ENCODE data around the gene APEH. TPM values are rescaled to one million over a fixed set of nuclear protein-coding genes. Genes with fewer than 3 reads are reported as not detected.
A peak's percentile ranks its signal among the peaks of the same experiment; 100 is the strongest.

APEH gene
- 167 and 504 TPM in 2 replicates for total RNA-seq (2011; cell fraction: chromatin; rRNA removed; ENCODE audit: low replicate concordance)
- total RNA-seq (2011; cell fraction: nucleolus; rRNA removed): 286 and 325 TPM in 2 replicates
- 167 and 176 TPM in 2 replicates for total RNA-seq (2011; cell fraction: nucleoplasm; rRNA removed)
- total RNA-seq (2014; rRNA removed) (142 and 162 TPM in 2 replicates), total RNA-seq (2014; rRNA removed; fragmentation: Illumina TruSeq; extraction: Trizol) (74.1 and 104 TPM in 2 replicates), total RNA-seq (2015; rRNA removed; fragmentation: Illumina TruSeq; extraction: Trizol) (126 and 127 TPM in 2 replicates), total RNA-seq (2021) (174 and 177 TPM in 2 replicates), polyA plus RNA-seq (2011; rRNA removed) (116 and 117 TPM in 2 replicates), polyA plus RNA-seq (2014; fragmentation: Illumina TruSeq; extraction: Trizol) (120 and 130 TPM in 2 replicates), polyA plus RNA-seq (2014; fragmentation: Nextera tagmentation; extraction: Ambion mirVana) (10 to 100 TPM; 70.9 to 72.6 TPM), polyA plus RNA-seq (2014; rRNA removed) (111 and 122 TPM in 2 replicates), polyA minus RNA-seq (2011; rRNA and poly(A)+ RNA removed) (104 and 133 TPM in 2 replicates), Bru-seq, nascent RNA (percentile 76 among the genes with signal in this experiment), BruChase-seq, experiment 1, labeled RNA remaining after a 2-hour chase (percentile 66 among the genes with signal in this experiment), BruChase-seq, experiment 2, labeled RNA remaining after a 6-hour chase (percentile 63 among the genes with signal in this experiment)
- 143 and 217 TPM in 2 replicates for polyA plus RNA-seq (2011; cell fraction: cytosol; rRNA removed)
- polyA plus RNA-seq (2011; cell fraction: nucleus; rRNA removed): 281 and 331 TPM in 2 replicates
- 148 and 159 TPM in 2 replicates for polyA plus RNA-seq (2012)
- 123 and 130 TPM in 2 replicates for polyA minus RNA-seq (2011; cell fraction: cytosol; rRNA and poly(A)+ RNA removed)
- 142 and 151 TPM in 2 replicates for polyA minus RNA-seq (2011; cell fraction: nucleus; rRNA and poly(A)+ RNA removed)
- long read RNA-seq, experiment 1, transcript APEH-201 (22 exons, 3,220 nt): major isoform, 176 of 393 reads
- long read RNA-seq, experiment 1, partial matches to known transcripts: 140 of 393 reads
- long read RNA-seq, experiment 1, other reads (novel, unspliced or antisense): 77 of 393 reads
- long read RNA-seq, experiment 2, transcript APEH-201 (22 exons, 3,220 nt): major isoform, 54 of 144 reads
- long read RNA-seq, experiment 2, partial matches to known transcripts: 51 of 144 reads
- long read RNA-seq, experiment 2, other reads (novel, unspliced or antisense): 39 of 144 reads
- long read RNA-seq, experiment 3, transcript APEH-201 (22 exons, 3,220 nt): major isoform, 42 of 84 reads
- long read RNA-seq, experiment 3, partial matches to known transcripts: 25 of 84 reads
- long read RNA-seq, experiment 3, other reads (novel, unspliced or antisense): 17 of 84 reads

- peak within 1 kb of the TSS; percentile 81 for H3K4me3 ChIP-seq
- ATAC-seq: peak; percentile 90
- intact Hi-C loops (cut with micrococcal nuclease) (loop anchor here (5.0 kb wide), 1 partner anchor 107 kb away; no protein-coding TSS in a partner anchor), in situ Hi-C loops (cut with MboI) (loop anchor here (5.0 kb wide), 1 partner anchor 132 kb away; no protein-coding TSS in a partner anchor)
- ChIA-PET POLR2A (no interaction called here), CTCF (ENCODE audit: low intra/inter-chr PET ratio) (no interaction called here)
- H3K4me2 ChIP-seq (ENCODE audit: insufficient read depth, low read length): peak within 1 kb of the TSS; percentile 95
- no peaks in the 10 kb centered on the region; the same call in 1 of the 2 replicates for H4K20me1 ChIP-seq (replicated peaks; ENCODE audit: control insufficient read depth, insufficient read depth, low read length)
- WGBS (ENCODE audit: insufficient coverage, low coverage, missing lambda C conversion rate): 0% methylated on average over 32 of the region's 71 CpGs
- H3K9me1 ChIP-seq (ENCODE audit: control insufficient read depth, insufficient read depth, low read length): peaks cover 2% of the 10 kb centered on the region
- H2AFZ ChIP-seq (ENCODE audit: low read depth, low read length): peak within 1 kb of the TSS; percentile 84
- H3K27ac ChIP-seq (ENCODE audit: extremely low read depth, low read depth, low read length): peak within 1 kb of the TSS; percentile 94
- no TSS peak for BruUV-seq (replicated peaks)
- peak; percentile 91 for FAIRE-seq
- peak; percentile 91 to 96 (median 94) for DNase-seq (ENCODE audit: extremely low read depth in 1 of 4, low spot score in 3 of 4)
- no peaks in the 10 kb centered on the region for H3K27me3 ChIP-seq (ENCODE audit: control insufficient read depth in 2 of 2, insufficient read depth in 2 of 2, low read length in 2 of 2)
- peaks cover 17 to 38% of the 10 kb centered on the region in 2 experiments; a peak in 4 of 5 replicates for H3K4me1 ChIP-seq (replicated peaks in 1 of 2; ENCODE audit: control insufficient read depth in 2 of 2, insufficient read depth in 2 of 2, low read length in 2 of 2)
- H3K36me3 ChIP-seq (ENCODE audit: control insufficient read depth, insufficient read depth, low read length): peaks cover 40% of the 10 kb centered on the region; the same call in 2 of the 3 replicates
- peak within 1 kb of the TSS; percentile 95 to 98 for H3K9ac ChIP-seq (ENCODE audit: insufficient read depth in 1 of 2, low read depth in 2 of 2, low read length in 2 of 2)
- H3K79me2 ChIP-seq (ENCODE audit: control insufficient read depth, insufficient read depth, low read length): peaks cover 29% of the 10 kb centered on the region
- no peaks in the 10 kb centered on the region for H3K9me3 ChIP-seq (replicated peaks; ENCODE audit: control insufficient read depth, insufficient read depth, low read depth, low read length)
- TF ChIP-seq VEZF1 (CRISPR knock-in tag; IDR thresholded peaks at IDR 0.05) (peak; percentile 84), MNT (conservative IDR thresholded peaks at IDR 0.05) (peak; percentile 59 to 77), ZNF57 (CRISPR knock-in tag; IDR thresholded peaks at IDR 0.05) (no peak), TRIM24 (IDR thresholded peaks at IDR 0.05) (peak in 1 of 2 experiments; percentile 85; a peak in 2 of 4 replicates), MAFK (IDR thresholded peaks at IDR 0.05; ENCODE audit: low read length) (no peak), ZBTB1 (CRISPR knock-in tag; IDR thresholded peaks at IDR 0.05; ENCODE audit: borderline replicate concordance, low read depth) (no peak), SUPT5H (IDR thresholded peaks at IDR 0.05) (peak; percentile 77), NBN (IDR thresholded peaks at IDR 0.05; ENCODE audit: low read depth) (peak; percentile 54), TAF15 (IDR thresholded peaks at IDR 0.05; ENCODE audit: low read depth, low read length) (no peak), WHSC1 (IDR thresholded peaks at IDR 0.05; ENCODE audit: low read length) (no peak)
- TF ChIP-seq, protein P1, sequence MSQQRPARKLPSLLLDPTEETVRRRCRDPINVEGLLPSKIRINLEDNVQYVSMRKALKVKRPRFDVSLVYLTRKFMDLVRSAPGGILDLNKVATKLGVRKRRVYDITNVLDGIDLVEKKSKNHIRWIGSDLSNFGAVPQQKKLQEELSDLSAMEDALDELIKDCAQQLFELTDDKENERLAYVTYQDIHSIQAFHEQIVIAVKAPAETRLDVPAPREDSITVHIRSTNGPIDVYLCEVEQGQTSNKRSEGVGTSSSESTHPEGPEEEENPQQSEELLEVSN (IDR thresholded peaks at IDR 0.05; ENCODE audit: borderline replicate concordance in 1 of 2, extremely low read depth in 1 of 2, insufficient read depth in 1 of 2, insufficient read length in 1 of 2, low read depth in 1 of 2, low read length in 1 of 2, poor library complexity in 1 of 2, severe bottlenecking in 1 of 2): peak; percentile 68 to 81
These were observed at the start of gene APEH for GRCh38 chr3:49673715-49674496. Gene APEH, plus strand, starts transcription at chr3:49674351. Its CDS starts 51 bp downstream, at chr3:49674402.
